ENCODE measurements around the gene MADCAM1. TPM values are rescaled to one million over a fixed set of nuclear protein-coding genes. Genes with fewer than 3 reads are reported as not detected.

MADCAM1 gene
- total and polyA plus RNA-seq, 2 of the 8 experiments (the other 6 are each of a cell fraction or from before 2014, with no cell fraction given): 2.3 to 3.0 TPM

GRCh38 chr19:495402-496111 is 729 bp upstream of the MADCAM1 start (continued):
- TF ChIP-seq RAD21 (IDR thresholded peaks at IDR 0.05 in 1 of 2, conservative IDR thresholded peaks at IDR 0.05 in 1 of 2; ENCODE audit: low read depth in 2 of 2, low read length in 2 of 2): peak; percentile 46 to 59
